H1 (cell line): ENCODE data around the gene ADAMTS17. TPM values are rescaled to one million over a fixed set of nuclear protein-coding genes. Genes with fewer than 3 reads are reported as not detected.

Source experiments
- CTCF ChIA-PET: fragments of 300-600 bp; sonication (Branson Sonifier 250); formaldehyde crosslinking; loops from one replicate; lab custom pipeline; 2021; ENCODE audit not compliant: partially characterized antibody; lab: Charles Lee
- POLR2A ChIA-PET: fragments of 300-600 bp; sonication (Branson Sonifier 250); formaldehyde crosslinking; loops from one replicate; lab custom pipeline; 2021; ENCODE audit warnings: inconsistent platforms; ENCODE audit not compliant: partially characterized antibody; lab: Charles Lee
- DNase-seq, 2 experiments: peaks; one replicate each; pipeline versions ENCODE4 v3.0.0 to v3.0.0-alpha.2; 2010 to 2022; ENCODE audit warnings: low spot score in 2 of 2, low read depth in 1 of 2, mixed read lengths in 1 of 2
- FAIRE-seq: peaks from 2 replicates; lab custom pipeline; 2011; peaks lifted over from hg19 to GRCh38; lab: Jason Lieb, UNC
- H2AFZ ChIP-seq: 2 replicates; pipeline ENCODE4 v1.8.1; 2012; ENCODE audit warnings: low read length, inconsistent platforms
- H2AK5ac ChIP-seq: 2 replicates; pipeline ENCODE4 v1.6.1; 2013; ENCODE audit warnings: low read depth, low read length
- H2BK120ac ChIP-seq: replicated peaks from 2 replicates; pipeline ENCODE3; 2013; ENCODE audit warnings: low read depth, low read length, inconsistent platforms
- H2BK12ac ChIP-seq: 2 replicates; pipeline ENCODE4 v1.6.1; 2013; ENCODE audit warnings: low read depth, low read length
- H2BK15ac ChIP-seq: 2 replicates; pipeline ENCODE4 v1.6.1; 2013; ENCODE audit warnings: low read length
- H2BK20ac ChIP-seq: 2 replicates; pipeline ENCODE4 v1.6.1; 2013; ENCODE audit warnings: low read length
- H2BK5ac ChIP-seq: 2 replicates; pipeline ENCODE4 v1.6.1; 2013; ENCODE audit warnings: low read depth, low read length
- H3K14ac ChIP-seq: 2 replicates; pipeline ENCODE4 v1.6.1; 2013; ENCODE audit warnings: inconsistent platforms; ENCODE audit not compliant: insufficient read length
- H3K18ac ChIP-seq: 2 replicates; pipeline ENCODE4 v1.6.1; 2013; ENCODE audit warnings: low read length; ENCODE audit errors: extremely low read depth
- H3K23ac ChIP-seq: 2 replicates; pipeline ENCODE4 v1.6.1; 2013; ENCODE audit warnings: inconsistent platforms; ENCODE audit not compliant: insufficient read length
- H3K23me2 ChIP-seq: 2 replicates; pipeline ENCODE4 v1.6.1; 2013; ENCODE audit warnings: low read depth, low read length
- H3K27ac ChIP-seq: 2 replicates; pipeline ENCODE4 v1.6.1; 2011; ENCODE audit warnings: low read depth, low read length, inconsistent platforms
- H3K27me3 ChIP-seq, 4 experiments: replicated peaks in 1 of 4; 1 replicate in 1 of 4; 2 replicates in 3 of 4; pipeline versions ENCODE4 v1.6.1 to v1.8.1; 2011 to 2013; ENCODE audit warnings: low read length in 3 of 4, mild to moderate bottlenecking in 3 of 4, inconsistent platforms in 2 of 4, mixed read lengths in 2 of 4, moderate library complexity in 1 of 4; ENCODE audit not compliant: control insufficient read depth in 3 of 4, insufficient read depth in 3 of 4; ENCODE audit errors: extremely low read depth in 1 of 4
- H3K36me3 ChIP-seq, 4 experiments: 2 replicates each; pipeline versions ENCODE4 v1.6.1 to v1.8.1; 2011 to 2013; ENCODE audit warnings: mild to moderate bottlenecking in 4 of 4, low read length in 3 of 4, moderate library complexity in 2 of 4, control low read depth in 1 of 4, inconsistent platforms in 1 of 4; ENCODE audit not compliant: insufficient read depth in 4 of 4, control insufficient read depth in 2 of 4
- H3K4ac ChIP-seq: replicated peaks from 2 replicates; pipeline ENCODE3; 2013; ENCODE audit warnings: low read length, low read depth, mixed read lengths, inconsistent platforms; ENCODE audit not compliant: insufficient read length
- H3K4me1 ChIP-seq, 4 experiments: replicated peaks in 1 of 4; 1 replicate in 1 of 4; 2 replicates in 3 of 4; pipeline versions ENCODE4 v1.6.1 to v1.8.1; 2011 to 2013; ENCODE audit warnings: low read length in 3 of 4, inconsistent platforms in 2 of 4, mixed read lengths in 1 of 4; ENCODE audit not compliant: insufficient read depth in 4 of 4, control insufficient read depth in 3 of 4
- H3K4me2 ChIP-seq, 2 experiments: 2 replicates each; pipeline versions ENCODE4 v1.6.1 to v1.8.1; 2011 to 2013; ENCODE audit warnings: low read depth in 2 of 2, low read length in 2 of 2, control low read depth in 1 of 2, inconsistent platforms in 1 of 2, mild to moderate bottlenecking in 1 of 2; ENCODE audit not compliant: insufficient read depth in 1 of 2
- H3K4me3 ChIP-seq, 4 experiments: fragments of 200-600, 300-600 bp in 1 of 4; sonication (generic), shearing (Covaris generic), sonication (Bioruptor Twin) in 1 of 4; 2 replicates each; pipeline versions ENCODE4 v1.5.1 to v1.8.1; 2011 to 2016; ENCODE audit warnings: low read length in 4 of 4, low read depth in 3 of 4, control low read depth in 2 of 4, inconsistent platforms in 2 of 4, mild to moderate bottlenecking in 2 of 4, mixed read lengths in 1 of 4, moderate library complexity in 1 of 4; ENCODE audit not compliant: insufficient read depth in 2 of 4; ENCODE audit errors: extremely low read depth in 1 of 4
- H3K56ac ChIP-seq: replicated peaks from 2 replicates; pipeline ENCODE3; 2013; ENCODE audit warnings: low read depth, mild to moderate bottlenecking, mixed read lengths, low read length, inconsistent platforms; ENCODE audit not compliant: insufficient read length
- H3K79me1 ChIP-seq: 2 replicates; pipeline ENCODE4 v1.6.1; 2013; ENCODE audit warnings: low read depth, low read length, control low read depth
- H3K79me2 ChIP-seq, 2 experiments: 2 replicates each; pipeline versions ENCODE4 v1.6.1 to v1.8.1; 2012 to 2013; ENCODE audit warnings: low read length in 2 of 2, mild to moderate bottlenecking in 2 of 2, inconsistent platforms in 1 of 2; ENCODE audit not compliant: insufficient read depth in 2 of 2, control insufficient read depth in 1 of 2
- H3K9ac ChIP-seq, 4 experiments: replicated peaks in 1 of 4; 1 replicate in 1 of 4; 2 replicates in 3 of 4; pipeline versions ENCODE4 v1.6.1 to v1.8.1; 2011 to 2013; ENCODE audit warnings: low read depth in 3 of 4, low read length in 3 of 4, control low read depth in 2 of 4, mild to moderate bottlenecking in 2 of 4, moderate library complexity in 2 of 4, inconsistent platforms in 1 of 4; ENCODE audit errors: extremely low read depth in 1 of 4
- H3K9me3 ChIP-seq, 2 experiments: 2 replicates each; pipeline versions ENCODE4 v1.6.1 to v1.8.1; 2012 to 2013; ENCODE audit warnings: mild to moderate bottlenecking in 2 of 2, moderate library complexity in 2 of 2, control low read depth in 1 of 2, inconsistent platforms in 1 of 2, low read depth in 1 of 2, low read length in 1 of 2, mixed read lengths in 1 of 2; ENCODE audit not compliant: insufficient read depth in 2 of 2
- H4K20me1 ChIP-seq, 2 experiments: replicated peaks in 1 of 2; 2 replicates each; pipeline versions ENCODE3 to v1.8.1; 2011 to 2013; ENCODE audit warnings: inconsistent platforms in 2 of 2, low read length in 2 of 2, mild to moderate bottlenecking in 1 of 2; ENCODE audit not compliant: insufficient read depth in 2 of 2, control insufficient read depth in 1 of 2
- H4K5ac ChIP-seq: 2 replicates; pipeline ENCODE4 v1.6.1; 2013; ENCODE audit warnings: low read length, low read depth, mixed read lengths, inconsistent platforms; ENCODE audit not compliant: insufficient read length
- H4K8ac ChIP-seq: 2 replicates; pipeline ENCODE4 v1.8.0; 2013; ENCODE audit warnings: mild to moderate bottlenecking, moderate library complexity, low read length, inconsistent platforms; ENCODE audit not compliant: insufficient read depth; ENCODE audit errors: extremely low read depth
- H4K91ac ChIP-seq: replicated peaks from 2 replicates; pipeline ENCODE3; 2013; ENCODE audit warnings: low read length, mixed read lengths, inconsistent platforms; ENCODE audit not compliant: insufficient read length
- BACH1 ChIP-seq: IDR thresholded peaks from 2 replicates; pipeline ENCODE4 v1.6.1; 2012; ENCODE audit warnings: low read length, improper control_type of control experiment
- E2F6 ChIP-seq: IDR thresholded peaks from 2 replicates; pipeline ENCODE4 v1.6.1; 2012; ENCODE audit warnings: inconsistent platforms
- HDAC2 ChIP-seq, 2 experiments: fragments of 300-600 bp in 1 of 2; sonication (generic) in 1 of 2; IDR thresholded peaks; 2 replicates each; pipeline ENCODE4 v1.6.1; 2011 to 2012; ENCODE audit warnings: low read depth in 2 of 2, low read length in 2 of 2, mild to moderate bottlenecking in 2 of 2, moderate library complexity in 2 of 2, borderline replicate concordance in 1 of 2, inconsistent platforms in 1 of 2
- KDM4A ChIP-seq: IDR thresholded peaks from one replicate; pipeline ENCODE4 v1.7.1; 2012; ENCODE audit warnings: low read depth, mild to moderate bottlenecking, moderate library complexity, low read length, inconsistent platforms; ENCODE audit not compliant: severe bottlenecking
- MAX ChIP-seq: IDR thresholded peaks from 2 replicates; pipeline ENCODE4 v1.6.1; 2012; ENCODE audit warnings: inconsistent platforms
- NRF1 ChIP-seq: IDR thresholded peaks from 2 replicates; pipeline ENCODE4 v1.6.1; 2011; ENCODE audit warnings: mild to moderate bottlenecking, low read depth, low read length, improper control_type of control experiment
- PHF8 ChIP-seq: fragments of 200-600 bp; sonication (generic); conservative IDR thresholded peaks from 2 replicates; pipeline ENCODE4 v1.7.1; 2012; ENCODE audit warnings: low read depth, mild to moderate bottlenecking, inconsistent platforms, low read length, moderate library complexity
- RBBP5 ChIP-seq: IDR thresholded peaks from 2 replicates; pipeline ENCODE4 v1.7.1; 2012; ENCODE audit warnings: low read depth, mild to moderate bottlenecking, inconsistent platforms, low read length, moderate library complexity, borderline replicate concordance
- SIRT6 ChIP-seq: IDR thresholded peaks from one replicate; pipeline ENCODE4 v1.7.1; 2012; ENCODE audit warnings: low read length, inconsistent platforms
- WGBS, 2 experiments: shearing (Covaris generic) in 1 of 2; methylation state at CpG; one replicate each; pipeline versions ENCODE4 v1.1.6 to v1.1.7; 2013 to 2015; ENCODE audit warnings: low lambda C conversion rate in 2 of 2, mixed read lengths in 2 of 2, inconsistent platforms in 1 of 2, low coverage in 1 of 2, missing lambda C conversion rate in 1 of 2; ENCODE audit not compliant: insufficient replicate concordance in 2 of 2, insufficient coverage in 1 of 2, insufficient read length in 1 of 2; ENCODE audit errors: extremely low coverage in 1 of 2, missing lambda C conversion rate in 1 of 2; 5-methylcytosine and 5-hydroxymethylcytosine counted together
- polyA plus RNA-seq, 7 experiments: library from polyadenylated mRNA; depleted of rRNA in 3 of 7; stranded (reverse) in 5 of 7; unstranded in 2 of 7; fragments of >200 nt in 5 of 7; fragments of 200-250 nt in 2 of 7; gene quantifications; 1 replicate in 5 of 7; 2 replicates in 1 of 7; 4 replicates in 1 of 7; pipeline versions ENCODE4 v1.2.1 to v1.2.3, GENCODE V29; 2011 to 2013; ENCODE audit warnings: missing spikeins in 2 of 7, mixed read lengths in 2 of 7
- total RNA-seq: library from RNA; stranded (reverse); fragmentation: NEBNext Ultra II Directional; extraction: Animal tissue kit (Norgen Biotek cat#: 25700); gene quantifications from 2 replicates; pipeline ENCODE4 v1.2.1, GENCODE V29; 2021

ADAMTS17 gene
- total and polyA plus RNA-seq, 2 of the 8 experiments (the other 6 are each of a cell fraction or from before 2014, with no cell fraction given): 0.51 to 1.7 TPM

GRCh38 chr15:99928429-99928981 lies 413.3 kb downstream of the ADAMTS17 start:
- Histone ChIP-seq H2BK5ac (peak overlapping the region; percentile 83; the same call in 1 of the 2 replicates), H2AFZ (peak overlapping the region; percentile 89), H2BK15ac (peak overlapping the region; percentile 99), H4K5ac (peak overlapping the region; percentile 71), H3K9ac (peak overlapping the region in 3 of 4 experiments; percentile 8 to 76 (median 72); a peak in 5 of 7 replicates), H3K23me2 (peaks cover 11% of the 10 kb centered on the region), H3K36me3 (no peaks in the 10 kb centered on the region), H3K4me2 (peak overlapping the region; percentile 67 to 93), H3K4me3 (peak overlapping the region; percentile 51 to 80 (median 76)), H3K9me3 (no peaks in the 10 kb centered on the region), H3K23ac (no peak overlapping the region), H4K91ac (peak overlapping the region; percentile 95), H4K20me1 (no peaks in the 10 kb centered on the region), H3K79me2 (no peaks in the 10 kb centered on the region), H3K27me3 (peaks cover 1 to 11% (median 8%) of the 10 kb centered on the region in 4 experiments; a peak in 6 of 7 replicates), H2BK120ac (peak overlapping the region; percentile 29), H3K4ac (no peak overlapping the region), H2AK5ac (no peak overlapping the region), H3K14ac (no peak overlapping the region), H2BK20ac (no peak overlapping the region), H2BK12ac (peak overlapping the region; percentile 96; the same call in 1 of the 2 replicates), H3K27ac (peak overlapping the region; percentile 45; the same call in 1 of the 2 replicates), H4K8ac (peak overlapping the region; percentile 81), H3K4me1 (peaks cover 5 to 13% (median 10%) of the 10 kb centered on the region in 4 experiments; a peak in 6 of 7 replicates), H3K18ac (peak overlapping the region; percentile 80), H3K56ac (peak overlapping the region; percentile 25), H3K79me1 (no peaks in the 10 kb centered on the region)
- DNase-seq: peak in 1 of 2 experiments; percentile 80
- ChIA-PET CTCF (interaction anchor here (0.5 to 5.5 kb wide), 17 partner anchors 13 to 444 kb away, joined by 3 to 38 read pairs (median 3); partner anchors contain the start of gene ADAMTS17), POLR2A (interaction anchor here (0.9 to 1.8 kb wide), 7 partner anchors 10 to 416 kb away, joined by 3 to 9 read pairs (median 3); no protein-coding TSS in a partner anchor)
- 3% methylated on average over 18 of the region's 38 CpGs; no CpG with 5 or more reads in 1 of the 2 experiments for WGBS, 2 experiments
- FAIRE-seq: no peak
- no peak for TF ChIP-seq SIRT6
- peak; percentile 64 for TF ChIP-seq MAX
- 0 out of 4 replicates have a peak, but pooled peaks of 1 of the 2 experiments have one; percentile 50 for TF ChIP-seq HDAC2 (IDR thresholded peaks at IDR 0.05; ENCODE audit: borderline replicate concordance in 1 of 2, low read depth in 2 of 2, low read length in 2 of 2)
- TF ChIP-seq KDM4A: peak; percentile 91
- no peak; the same call in 1 of the 2 replicates for TF ChIP-seq PHF8
- TF ChIP-seq NRF1: no peak
- TF ChIP-seq E2F6: peak; percentile 82
- peak; percentile 20; the same call in 1 of the 2 replicates for TF ChIP-seq BACH1
- 0 out of 2 replicates have a peak, but pooled peaks have one; percentile 5 for TF ChIP-seq RBBP5
